Measurements from ENCODE around the gene UGDH. TPM values are rescaled to one million over a fixed set of nuclear protein-coding genes. Genes with fewer than 3 reads are reported as not detected.
A peak's percentile ranks its signal among the peaks of the same experiment; 100 is the strongest.

The UGDH gene
- total RNA-seq, 5 donors from 2014 or later (not counting 1 experiment from before 2014, with no cell fraction given): 7.6 to 22.8 (median 18.2) TPM

DNA sequence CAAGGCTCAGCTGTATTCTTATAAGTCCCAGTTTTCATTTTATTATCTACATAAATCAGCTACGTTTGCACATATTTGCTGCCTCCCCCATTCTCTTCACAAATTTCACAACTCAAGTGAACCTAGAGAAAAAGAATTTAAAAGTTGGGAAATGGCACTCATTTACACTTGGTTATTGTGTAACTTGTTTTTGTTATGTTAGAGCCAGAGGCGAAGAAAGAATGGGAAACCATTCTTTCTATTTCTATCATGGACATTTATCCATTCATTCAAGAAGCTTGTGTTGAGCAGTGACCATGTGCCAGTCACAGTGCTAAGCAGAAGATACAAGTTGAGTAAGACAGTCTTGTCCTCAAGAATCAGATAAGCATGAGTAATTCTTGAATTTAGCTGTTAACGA, 54.8 kb downstream of the UGDH start:
- POLR2A ChIA-PET: interaction anchor here in 1 of 2 donors (0.6 kb wide), 1 partner anchor 1057 kb away, joined by 13 read pairs; no protein-coding TSS in a partner anchor
- Histone ChIP-seq H3K36me3 (ENCODE audit: control insufficient read depth in 2 of 2, extremely low read depth in 1 of 2, insufficient read depth in 1 of 2, low read length in 1 of 2) (peaks cover 0 to 32% of the 10 kb centered on the region in 2 donors), H3K4me1 (ENCODE audit: control insufficient read depth in 1 of 2, extremely low read depth in 1 of 2, insufficient read depth in 2 of 2, low read length in 2 of 2) (no peaks in the 10 kb centered on the region), H3K27me3 (replicated peaks in 1 of 2; ENCODE audit: control insufficient read depth in 2 of 2, extremely low read depth in 1 of 2, insufficient read depth in 2 of 2, low read length in 1 of 2) (no peaks in the 10 kb centered on the region), H3K4me3 (ENCODE audit: control insufficient read depth in 1 of 2, extremely low read depth in 1 of 2, low read length in 1 of 2) (no peak overlapping the region), H3K9me3 (no peaks in the 10 kb centered on the region), H3K27ac (ENCODE audit: low read length) (no peak overlapping the region)
- H3K27me3 Mint-ChIP-seq: no peaks in the 10 kb centered on the region
- H3K4me1 Mint-ChIP-seq: peaks cover 0 to 5% (median 2%) of the 10 kb centered on the region in 3 donors
- no peak for DNase-seq
- H3K27ac Mint-ChIP-seq: no peak overlapping the region
- ATAC-seq (replicated peaks in 1 of 4): no peak
- no CpG with 5 or more reads among the region's 3 CpGs for WGBS (ENCODE audit: insufficient coverage)
- no peak overlapping the region for H3K4me3 Mint-ChIP-seq
- no peaks in the 10 kb centered on the region for H3K9me3 Mint-ChIP-seq
- CTCF ChIA-PET: interaction anchor here in 1 of 2 donors (0.6 kb wide), 1 partner anchor 188 kb away, joined by 3 read pairs; no protein-coding TSS in a partner anchor
- peaks cover 19% of the 10 kb centered on the region for H3K36me3 Mint-ChIP-seq

DNA sequence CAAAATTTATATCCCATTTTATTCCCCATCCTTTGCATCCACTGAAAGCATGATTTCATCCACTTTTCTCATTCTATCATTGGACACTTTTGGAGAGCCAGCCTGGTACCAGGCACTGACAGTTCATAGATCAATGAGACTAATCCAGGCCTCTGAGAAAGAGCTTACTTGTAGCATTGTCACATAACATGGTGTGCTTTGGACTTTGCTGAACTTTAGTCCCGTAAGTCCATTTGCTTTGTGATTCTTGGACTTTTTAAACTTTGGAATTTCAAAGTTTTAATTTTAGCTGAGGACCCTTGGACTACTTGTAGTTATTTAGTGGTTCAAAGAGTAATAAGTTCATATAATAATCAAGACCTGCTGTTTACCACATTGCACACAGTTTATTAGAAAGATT, 56.8 kb downstream of the UGDH start:
- H3K27ac ChIP-seq (ENCODE audit: low read length): no peak overlapping the region
- Mint-ChIP-seq H3K4me1 (peaks cover 0 to 5% (median 2%) of the 10 kb centered on the region in 3 donors), H3K9me3 (no peaks in the 10 kb centered on the region), H3K36me3 (peaks cover 15% of the 10 kb centered on the region), H3K27ac (no peak overlapping the region), H3K27me3 (no peaks in the 10 kb centered on the region), H3K4me3 (no peak overlapping the region)
- POLR2A ChIA-PET: interaction anchor here in 1 of 2 donors (0.6 kb wide), 1 partner anchor 498 kb away, joined by 4 read pairs; no protein-coding TSS in a partner anchor
- H3K4me3 ChIP-seq (ENCODE audit: control insufficient read depth in 1 of 2, extremely low read depth in 1 of 2, low read length in 1 of 2): no peak overlapping the region
- ATAC-seq (replicated peaks in 1 of 4): no peak
- H3K36me3 ChIP-seq (ENCODE audit: control insufficient read depth in 2 of 2, extremely low read depth in 1 of 2, insufficient read depth in 1 of 2, low read length in 1 of 2): peaks cover 0 to 37% of the 10 kb centered on the region in 2 donors
- no peaks in the 10 kb centered on the region for H3K9me3 ChIP-seq
- no peaks in the 10 kb centered on the region for H3K27me3 ChIP-seq (replicated peaks in 1 of 2; ENCODE audit: control insufficient read depth in 2 of 2, extremely low read depth in 1 of 2, insufficient read depth in 2 of 2, low read length in 1 of 2)
- DNase-seq: no peak
- no CpG with 5 or more reads among the region's 1 CpG for WGBS (ENCODE audit: insufficient coverage)
- H3K4me1 ChIP-seq (ENCODE audit: control insufficient read depth in 1 of 2, extremely low read depth in 1 of 2, insufficient read depth in 2 of 2, low read length in 2 of 2): no peaks in the 10 kb centered on the region
- CTCF ChIA-PET: interaction anchor here in 1 of 2 donors (1.6 kb wide), 1 partner anchor 645 kb away, joined by 3 read pairs; no protein-coding TSS in a partner anchor

DNA sequence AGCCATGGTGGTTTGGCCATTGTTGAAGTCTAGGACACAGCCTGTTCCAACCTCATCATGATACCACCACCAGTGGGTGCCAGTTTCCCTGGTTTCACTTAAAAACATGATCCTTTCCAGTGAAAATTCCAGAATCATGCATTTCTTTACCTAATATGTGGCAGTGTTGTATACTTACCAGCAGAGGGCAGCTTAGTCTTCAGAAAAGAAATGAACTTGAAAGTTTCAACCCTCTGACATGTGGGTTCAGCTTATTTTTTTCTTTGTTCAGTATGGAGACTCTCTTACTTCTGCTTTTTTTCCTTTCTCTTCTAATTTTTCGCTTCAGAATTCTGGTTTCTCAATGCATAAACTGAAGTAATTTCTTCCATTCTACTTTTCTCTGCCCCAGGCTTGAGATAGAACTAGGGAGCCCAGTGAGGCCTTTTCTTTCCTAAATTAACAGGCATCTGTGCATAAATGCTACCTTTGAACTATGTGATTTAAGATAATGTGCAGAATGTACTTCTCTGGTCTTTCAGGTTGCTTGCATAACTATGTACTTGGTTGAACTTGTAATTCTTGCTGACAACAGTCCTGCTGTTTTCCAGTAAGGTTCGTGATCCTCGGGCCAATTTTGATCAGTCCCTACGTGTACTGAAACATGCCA, 57.7 kb downstream of the UGDH start:
- H3K9me3 Mint-ChIP-seq: no peaks in the 10 kb centered on the region
- H3K36me3 ChIP-seq (ENCODE audit: control insufficient read depth in 2 of 2, extremely low read depth in 1 of 2, insufficient read depth in 1 of 2, low read length in 1 of 2): peaks cover 0 to 45% of the 10 kb centered on the region in 2 donors
- H3K36me3 Mint-ChIP-seq: peaks cover 22% of the 10 kb centered on the region
- H3K4me3 Mint-ChIP-seq: no peak overlapping the region
- ATAC-seq (replicated peaks in 1 of 4): peak; percentile 71 to 84 (median 74)
- WGBS (ENCODE audit: insufficient coverage): 100% methylated on average over 2 of the region's 4 CpGs
- ChIA-PET POLR2A (interaction anchor here (0.5 to 1.2 kb wide), 6 partner anchors 11 to 727 kb away, joined by 3 to 8 read pairs (median 4); partner anchors contain the start of genes LIAS (in 1 of the 2), RHOH (in 1 of the 2) and RPL9 (in 1 of the 2)), CTCF (interaction anchor here (0.6 to 2.2 kb wide), 21 partner anchors 10 to 1769 kb away, joined by 3 to 20 read pairs (median 4); partner anchors contain the start of genes LIAS (in 1 of the 2), N4BP2 (in 1 of the 2), RPL9 (in 1 of the 2) and SMIM14 (in 1 of the 2))
- H3K27me3 ChIP-seq (replicated peaks in 1 of 2; ENCODE audit: control insufficient read depth in 2 of 2, extremely low read depth in 1 of 2, insufficient read depth in 2 of 2, low read length in 1 of 2): no peaks in the 10 kb centered on the region
- peak in 4 of 35 experiments; percentile 9 to 64 (median 16) for DNase-seq
- no peaks in the 10 kb centered on the region for H3K27me3 Mint-ChIP-seq
- H3K27ac Mint-ChIP-seq: peak overlapping the region in 1 of 2 donors; percentile 55
- H3K4me1 ChIP-seq (ENCODE audit: control insufficient read depth in 1 of 2, extremely low read depth in 1 of 2, insufficient read depth in 2 of 2, low read length in 2 of 2): no peaks in the 10 kb centered on the region
- H3K27ac ChIP-seq (ENCODE audit: low read length): no peak overlapping the region
- no peak overlapping the region for H3K4me3 ChIP-seq (ENCODE audit: control insufficient read depth in 1 of 2, extremely low read depth in 1 of 2, low read length in 1 of 2)
- H3K4me1 Mint-ChIP-seq: peaks cover 2 to 6% (median 4%) of the 10 kb centered on the region in 3 donors
- H3K9me3 ChIP-seq: no peaks in the 10 kb centered on the region

DNA sequence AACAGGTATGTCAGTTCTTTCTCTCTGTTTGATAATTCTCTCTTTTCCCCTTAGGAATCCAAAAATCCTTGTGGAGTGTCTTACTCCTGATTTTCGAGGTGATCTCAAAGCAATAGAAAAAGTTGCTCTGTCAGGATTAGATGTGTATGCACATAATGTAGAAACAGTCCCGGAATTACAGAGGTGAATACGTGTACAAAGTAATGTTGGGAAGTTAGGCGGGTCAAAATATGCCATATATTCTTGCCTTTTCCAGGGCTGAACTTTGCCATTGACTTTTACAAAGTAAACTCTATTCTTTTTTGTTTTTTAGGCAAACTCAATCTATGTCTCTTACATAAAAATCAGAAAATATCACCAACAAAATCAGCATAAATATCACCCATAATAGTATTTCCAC, 59.8 kb downstream of the UGDH start:
- Mint-ChIP-seq H3K4me3 (no peak overlapping the region), H3K9me3 (no peaks in the 10 kb centered on the region), H3K36me3 (peaks cover 33% of the 10 kb centered on the region), H3K4me1 (peaks cover 2 to 6% (median 6%) of the 10 kb centered on the region in 3 donors), H3K27me3 (no peaks in the 10 kb centered on the region), H3K27ac (no peak overlapping the region)
- Histone ChIP-seq H3K36me3 (ENCODE audit: control insufficient read depth in 2 of 2, extremely low read depth in 1 of 2, insufficient read depth in 1 of 2, low read length in 1 of 2) (peaks cover 2 to 51% of the 10 kb centered on the region in 2 donors), H3K27ac (ENCODE audit: low read length) (no peak overlapping the region), H3K4me1 (ENCODE audit: control insufficient read depth in 1 of 2, extremely low read depth in 1 of 2, insufficient read depth in 2 of 2, low read length in 2 of 2) (no peaks in the 10 kb centered on the region), H3K27me3 (replicated peaks in 1 of 2; ENCODE audit: control insufficient read depth in 2 of 2, extremely low read depth in 1 of 2, insufficient read depth in 2 of 2, low read length in 1 of 2) (no peaks in the 10 kb centered on the region), H3K4me3 (ENCODE audit: control insufficient read depth in 1 of 2, extremely low read depth in 1 of 2, low read length in 1 of 2) (no peak overlapping the region), H3K9me3 (no peaks in the 10 kb centered on the region)
- DNase-seq (no peak), ATAC-seq (replicated peaks in 1 of 4) (no peak)
- WGBS (ENCODE audit: insufficient coverage): 83% methylated on average over 2 of the region's 4 CpGs
- ChIA-PET POLR2A (no interaction called here), CTCF (interaction anchor here (0.5 to 1.3 kb wide), 2 partner anchors 506 to 1477 kb away, joined by 3 to 5 read pairs; no protein-coding TSS in a partner anchor)

DNA sequence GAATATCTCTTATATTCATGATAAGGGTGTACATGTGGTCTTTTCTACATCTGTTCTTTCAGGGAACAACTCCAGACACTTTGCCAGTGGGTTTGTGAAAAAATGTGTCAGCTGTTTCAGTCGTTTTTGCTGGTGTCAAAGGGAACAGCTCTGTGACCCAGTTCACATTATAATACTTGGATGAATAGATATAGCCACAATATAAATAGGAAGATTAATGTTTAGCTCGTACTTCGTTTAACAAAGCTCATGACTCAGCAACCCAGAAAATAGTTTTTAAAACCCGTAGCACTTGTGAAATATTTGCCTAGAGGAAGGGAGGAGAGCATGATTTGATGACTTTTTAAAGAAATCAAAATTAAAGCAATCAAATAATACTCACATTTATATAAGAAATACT, 60.5 kb downstream of the UGDH start:
- ChIA-PET POLR2A (interaction anchor here (0.6 to 0.8 kb wide), 3 partner anchors 11 to 486 kb away, joined by 3 to 4 read pairs (median 3); no protein-coding TSS in a partner anchor), CTCF (interaction anchor here (0.5 to 1.3 kb wide), 6 partner anchors 9 to 1476 kb away, joined by 3 to 5 read pairs (median 4); no protein-coding TSS in a partner anchor)
- H3K27me3 ChIP-seq (replicated peaks in 1 of 2; ENCODE audit: control insufficient read depth in 2 of 2, extremely low read depth in 1 of 2, insufficient read depth in 2 of 2, low read length in 1 of 2): no peaks in the 10 kb centered on the region
- no peaks in the 10 kb centered on the region for H3K9me3 ChIP-seq
- no peak overlapping the region for H3K4me3 ChIP-seq (ENCODE audit: control insufficient read depth in 1 of 2, extremely low read depth in 1 of 2, low read length in 1 of 2)
- Mint-ChIP-seq H3K36me3 (peaks cover 29% of the 10 kb centered on the region), H3K9me3 (no peaks in the 10 kb centered on the region), H3K27me3 (no peaks in the 10 kb centered on the region), H3K4me1 (peaks cover 2 to 6% (median 6%) of the 10 kb centered on the region in 3 donors), H3K27ac (no peak overlapping the region), H3K4me3 (no peak overlapping the region)
- whole genome bisulfite sequencing (ENCODE audit: insufficient coverage): no CpG with 5 or more reads among the region's 4 CpGs
- peaks cover 2 to 47% of the 10 kb centered on the region in 2 donors for H3K36me3 ChIP-seq (ENCODE audit: control insufficient read depth in 2 of 2, extremely low read depth in 1 of 2, insufficient read depth in 1 of 2, low read length in 1 of 2)
- no peak overlapping the region for H3K27ac ChIP-seq (ENCODE audit: low read length)
- no peak for DNase-seq
- H3K4me1 ChIP-seq (ENCODE audit: control insufficient read depth in 1 of 2, extremely low read depth in 1 of 2, insufficient read depth in 2 of 2, low read length in 2 of 2): no peaks in the 10 kb centered on the region
- ATAC-seq (replicated peaks in 1 of 4): no peak

DNA sequence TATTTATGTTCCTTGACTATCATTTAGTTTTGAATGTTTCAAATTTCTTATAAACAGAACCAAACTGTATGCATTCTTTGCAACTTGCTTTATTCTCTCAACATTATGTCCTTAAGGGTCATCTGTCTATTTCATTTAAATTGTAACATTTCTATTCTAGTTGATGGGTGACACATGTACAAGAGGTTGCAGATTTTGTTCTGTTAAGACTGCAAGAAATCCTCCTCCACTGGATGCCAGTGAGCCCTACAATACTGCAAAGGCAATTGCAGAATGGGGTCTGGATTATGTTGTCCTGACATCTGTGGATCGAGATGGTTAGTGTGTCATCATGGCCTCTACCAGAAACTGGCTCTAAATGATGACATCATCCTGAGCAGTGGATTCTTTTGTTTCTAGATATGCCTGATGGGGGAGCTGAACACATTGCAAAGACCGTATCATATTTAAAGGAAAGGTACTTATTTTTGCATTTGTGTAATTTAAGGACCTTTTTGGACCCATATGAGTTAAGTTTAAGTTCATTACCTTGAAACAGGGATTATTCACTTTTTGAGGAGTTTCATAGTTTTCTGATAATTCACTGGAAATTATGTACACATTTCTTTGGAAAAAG, 62.2 kb downstream of the UGDH start:
- ChIA-PET POLR2A (no interaction called here), CTCF (interaction anchor here (0.6 to 1.0 kb wide), 2 partner anchors 505 to 513 kb away, joined by 4 to 6 read pairs; partner anchors contain the start of gene PDS5A (in 1 of the 2))
- Mint-ChIP-seq H3K4me1 (peaks cover 7 to 15% (median 8%) of the 10 kb centered on the region in 3 donors), H3K27me3 (no peaks in the 10 kb centered on the region), H3K4me3 (no peak overlapping the region), H3K27ac (no peak overlapping the region), H3K36me3 (peaks cover 29% of the 10 kb centered on the region), H3K9me3 (no peaks in the 10 kb centered on the region)
- 60% methylated on average over 2 of the region's 2 CpGs for WGBS (ENCODE audit: insufficient coverage)
- DNase-seq: no peak
- no peak for ATAC-seq (replicated peaks in 1 of 4)
- H3K27me3 ChIP-seq (replicated peaks in 1 of 2; ENCODE audit: control insufficient read depth in 2 of 2, extremely low read depth in 1 of 2, insufficient read depth in 2 of 2, low read length in 1 of 2): no peaks in the 10 kb centered on the region
- H3K27ac ChIP-seq (ENCODE audit: low read length): no peak overlapping the region
- H3K4me3 ChIP-seq (ENCODE audit: control insufficient read depth in 1 of 2, extremely low read depth in 1 of 2, low read length in 1 of 2): no peak overlapping the region
- H3K4me1 ChIP-seq (ENCODE audit: control insufficient read depth in 1 of 2, extremely low read depth in 1 of 2, insufficient read depth in 2 of 2, low read length in 2 of 2): peaks cover under 1 to 2% of the 10 kb centered on the region in 2 experiments
- peaks cover 2 to 41% of the 10 kb centered on the region in 2 donors for H3K36me3 ChIP-seq (ENCODE audit: control insufficient read depth in 2 of 2, extremely low read depth in 1 of 2, insufficient read depth in 1 of 2, low read length in 1 of 2)
- no peaks in the 10 kb centered on the region for H3K9me3 ChIP-seq
